Suprapubic skin (tissue), 4 donors: Measurements from ENCODE around the gene CDCA5. TPM values are rescaled to one million over a fixed set of nuclear protein-coding genes. Genes with fewer than 3 reads are reported as not detected.

Source experiments
- DNase-seq, 2 donors: peaks; one replicate each; pipeline ENCODE4 v3.0.0-alpha.2; 2019; ENCODE audit warnings: low spot score in 2 of 2
- H3K27ac ChIP-seq: fragments of 200-600 bp; sonication (generic); one replicate; pipeline ENCODE4 v1.5.1; 2019
- H3K27me3 ChIP-seq: fragments of 200-600 bp; sonication (generic); one replicate; pipeline ENCODE4 v1.5.1; 2019
- H3K36me3 ChIP-seq: fragments of 200-600 bp; sonication (generic); one replicate; pipeline ENCODE4 v1.5.1; 2019
- H3K4me1 ChIP-seq: fragments of 200-600 bp; sonication (generic); one replicate; pipeline ENCODE4 v1.5.1; 2019
- H3K4me3 ChIP-seq: fragments of 200-600 bp; sonication (generic); one replicate; pipeline ENCODE4 v1.5.1; 2019; ENCODE audit warnings: mild to moderate bottlenecking
- H3K9me3 ChIP-seq: fragments of 200-600 bp; sonication (generic); one replicate; pipeline ENCODE4 v1.5.1; 2019
- CTCF ChIP-seq, 2 donors: fragments of 200-600 bp in 1 of 2; fragments of 450-650 bp in 1 of 2; sonication (generic) in 1 of 2; IDR thresholded peaks; one replicate each; pipeline ENCODE4 v1.5.1; 2016 to 2019; ENCODE audit warnings: antibody characterized with exemption in 2 of 2, mild to moderate bottlenecking in 1 of 2, moderate library complexity in 1 of 2
- EP300 ChIP-seq: sonication (generic); formaldehyde crosslinking; IDR thresholded peaks from one replicate; pipeline ENCODE4 v1.6.1; 2017; ENCODE audit warnings: antibody characterized with exemption
- POLR2A ChIP-seq, 2 donors: fragments of 450-650 bp; IDR thresholded peaks; one replicate each; pipeline ENCODE4 v1.6.1; 2017; ENCODE audit warnings: antibody characterized with exemption in 2 of 2, mild to moderate bottlenecking in 2 of 2, moderate library complexity in 2 of 2
- POLR2AphosphoS5 ChIP-seq, 3 donors: sonication (generic); formaldehyde crosslinking; IDR thresholded peaks; one replicate each; pipeline ENCODE4 v1.6.1; 2017; ENCODE audit warnings: antibody characterized with exemption in 3 of 3
- WGBS: methylation state at CpG from one replicate; pipeline ENCODE4 v1.1.5; 2018; 5-methylcytosine and 5-hydroxymethylcytosine counted together
- total RNA-seq, 4 donors: library from RNA; depleted of rRNA; stranded (reverse); fragments of >200 nt; gene quantifications; one replicate each; pipeline ENCODE4 v1.1.0, GENCODE V29; 2016

Gene CDCA5
- total RNA-seq, 4 donors from 2014 or later, result 0.91 to 6.8 (median 1.4) TPM

GRCh38 chr11:65069217-65069616 lies 14.6 kb downstream of the CDCA5 start:
- Histone ChIP-seq H3K36me3 (no peaks in the 10 kb centered on the region), H3K9me3 (no peaks in the 10 kb centered on the region), H3K27me3 (no peaks in the 10 kb centered on the region), H3K27ac (no peak overlapping the region), H3K4me3 (no peak overlapping the region), H3K4me1 (no peaks in the 10 kb centered on the region)
- TF ChIP-seq CTCF (IDR thresholded peaks at IDR 0.05) (no peak), POLR2A (IDR thresholded peaks at IDR 0.05) (no peak), POLR2AphosphoS5 (IDR thresholded peaks at IDR 0.05) (no peak), EP300 (no peak)
- WGBS, result 60% methylated on average over 9 of the region's 9 CpGs
- no peak for DNase-seq

GRCh38 chr11:65067446-65067845 lies 16.4 kb downstream of the CDCA5 start:
- H3K36me3 ChIP-seq, result no peaks in the 10 kb centered on the region
- no peak for TF ChIP-seq POLR2A (IDR thresholded peaks at IDR 0.05)
- no peak for TF ChIP-seq POLR2AphosphoS5 (IDR thresholded peaks at IDR 0.05)
- TF ChIP-seq CTCF (IDR thresholded peaks at IDR 0.05), result no peak
- no peak for TF ChIP-seq EP300
- H3K27ac ChIP-seq, result no peak overlapping the region
- no peaks in the 10 kb centered on the region for H3K27me3 ChIP-seq
- no peaks in the 10 kb centered on the region for H3K9me3 ChIP-seq
- no peaks in the 10 kb centered on the region for H3K4me1 ChIP-seq
- H3K4me3 ChIP-seq, result no peak overlapping the region
- 90% methylated on average over 7 of the region's 10 CpGs for WGBS
- no peak for DNase-seq

GRCh38 chr11:65066805-65067291 lies 17.0 kb downstream of the CDCA5 start:
- TF ChIP-seq CTCF (IDR thresholded peaks at IDR 0.05) (no peak), POLR2A (IDR thresholded peaks at IDR 0.05) (no peak), EP300 (no peak), POLR2AphosphoS5 (IDR thresholded peaks at IDR 0.05) (no peak)
- H3K27me3 ChIP-seq, result no peaks in the 10 kb centered on the region
- H3K4me3 ChIP-seq, result no peak overlapping the region
- H3K27ac ChIP-seq, result no peak overlapping the region
- H3K4me1 ChIP-seq, result no peaks in the 10 kb centered on the region
- WGBS, result 71% methylated on average over 3 of the region's 4 CpGs
- DNase-seq, result no peak
- no peaks in the 10 kb centered on the region for H3K36me3 ChIP-seq
- no peaks in the 10 kb centered on the region for H3K9me3 ChIP-seq

GRCh38 chr11:65066315-65066714 lies 17.5 kb downstream of the CDCA5 start:
- DNase-seq, result no peak
- Histone ChIP-seq H3K27ac (no peak overlapping the region), H3K36me3 (no peaks in the 10 kb centered on the region), H3K9me3 (no peaks in the 10 kb centered on the region), H3K27me3 (no peaks in the 10 kb centered on the region), H3K4me1 (no peaks in the 10 kb centered on the region), H3K4me3 (no peak overlapping the region)
- 70% methylated on average over 2 of the region's 11 CpGs for WGBS
- no peak for TF ChIP-seq POLR2AphosphoS5 (IDR thresholded peaks at IDR 0.05)
- TF ChIP-seq CTCF (IDR thresholded peaks at IDR 0.05), result no peak
- no peak for TF ChIP-seq EP300
- no peak for TF ChIP-seq POLR2A (IDR thresholded peaks at IDR 0.05)

- H3K27ac ChIP-seq, result no peak overlapping the region
- H3K36me3 ChIP-seq, result no peaks in the 10 kb centered on the region
- H3K4me3 ChIP-seq, result no peak overlapping the region
- 75% methylated on average over 7 of the region's 7 CpGs for WGBS
- no peaks in the 10 kb centered on the region for H3K4me1 ChIP-seq
- H3K9me3 ChIP-seq, result no peaks in the 10 kb centered on the region
- no peak for DNase-seq
- no peaks in the 10 kb centered on the region for H3K27me3 ChIP-seq
- TF ChIP-seq CTCF (IDR thresholded peaks at IDR 0.05), result no peak
Observed at GRCh38 chr11:65065851-65066250, 18.0 kb downstream of the CDCA5 start.
